Activated naive CD8-positive, alpha-beta T cell treated with anti-CD3 and anti-CD28 coated beads, Interleukin-2, amount 50 U/mL, for 24 hours (primary cell): ENCODE measurements around the gene CAMTA2.

Source experiments
- ATAC-seq: fragments of 150-1000 bp; cut with Tn5 transposase; one replicate; pipeline ENCODE4 v1.10.0; 2021
- DNase-seq: peaks from one replicate; pipeline ENCODE4 v3.0.0; 2021
- H3K27ac Mint-ChIP-seq: one replicate; pipeline ENCODE4 v1.8.0; 2021; ENCODE audit warnings: mild to moderate bottlenecking, mixed read lengths
- H3K27me3 Mint-ChIP-seq: one replicate; pipeline ENCODE4 v1.8.0; 2021; ENCODE audit warnings: mixed read lengths
- H3K36me3 Mint-ChIP-seq: one replicate; pipeline ENCODE4 v1.8.0; 2021; ENCODE audit warnings: low read depth, mixed read lengths
- H3K4me1 Mint-ChIP-seq: one replicate; pipeline ENCODE4 v1.8.0; 2021; ENCODE audit warnings: mixed read lengths
- H3K4me3 Mint-ChIP-seq: one replicate; pipeline ENCODE4 v1.8.0; 2021; ENCODE audit warnings: mild to moderate bottlenecking, moderate library complexity, mixed read lengths
- H3K9me3 Mint-ChIP-seq: one replicate; pipeline ENCODE4 v1.8.0; 2021; ENCODE audit warnings: mixed read lengths

The CAMTA2 gene

DNA sequence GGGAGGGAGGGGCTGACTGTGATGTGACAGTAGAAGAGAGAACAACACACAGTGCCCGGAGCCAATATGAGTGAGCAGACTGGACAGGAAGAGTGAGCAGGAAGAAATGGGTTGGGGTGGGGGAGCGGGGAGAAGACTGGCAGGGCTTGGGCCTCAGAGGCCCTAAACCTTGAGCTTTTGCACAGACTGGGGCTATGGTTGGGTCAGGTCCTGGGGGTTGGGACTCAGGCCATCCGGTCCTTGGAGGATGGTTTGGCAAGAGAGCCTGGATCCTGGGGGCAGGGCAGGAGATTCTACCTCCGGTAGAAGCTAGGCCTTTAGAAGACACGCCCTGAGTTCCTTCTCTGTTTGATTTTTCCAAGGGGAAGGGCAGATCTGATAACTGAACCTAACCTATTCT, 1.1 kb downstream of the CAMTA2 start:
- no peak for ATAC-seq
- peaks cover 16% of the 10 kb centered on the region for H3K36me3 Mint-ChIP-seq

DNA sequence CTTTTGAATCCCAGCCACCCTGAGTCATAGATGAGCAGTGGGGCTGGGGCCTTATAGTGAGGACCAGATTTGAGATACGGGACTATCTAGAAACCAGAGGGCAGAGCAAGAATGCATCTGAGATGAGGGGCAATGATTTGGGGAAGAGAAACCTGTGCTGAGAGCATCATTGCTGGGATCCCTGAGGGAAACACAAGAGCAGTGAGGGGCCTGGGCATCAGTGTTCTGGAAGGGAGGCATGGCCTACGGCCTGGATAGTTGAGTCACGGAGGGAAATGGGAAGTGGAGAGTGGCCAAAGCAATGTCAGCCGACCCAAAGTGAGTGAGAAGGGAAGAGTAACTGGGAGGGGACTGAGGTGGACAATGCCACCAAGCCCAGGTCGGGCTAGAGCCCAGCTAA, 5.2 kb downstream of the CAMTA2 start:
- no peak for DNase-seq
- H3K36me3 Mint-ChIP-seq = peaks cover 21% of the 10 kb centered on the region
- no peaks in the 10 kb centered on the region for H3K9me3 Mint-ChIP-seq
- peaks cover 24% of the 10 kb centered on the region for H3K4me1 Mint-ChIP-seq
- no peak overlapping the region for H3K4me3 Mint-ChIP-seq
- peak overlapping the region; percentile 58 for H3K27ac Mint-ChIP-seq
- no peak for ATAC-seq
- no peaks in the 10 kb centered on the region for H3K27me3 Mint-ChIP-seq

More for the DNA sequence above, 1.1 kb downstream of the CAMTA2 start:
- H3K27me3 Mint-ChIP-seq = no peaks in the 10 kb centered on the region
- H3K9me3 Mint-ChIP-seq = no peaks in the 10 kb centered on the region
- no peak for DNase-seq
- H3K4me1 Mint-ChIP-seq = peaks cover 36% of the 10 kb centered on the region
- H3K4me3 Mint-ChIP-seq = peak overlapping the region; percentile 90
- peak overlapping the region; percentile 88 for H3K27ac Mint-ChIP-seq

DNA sequence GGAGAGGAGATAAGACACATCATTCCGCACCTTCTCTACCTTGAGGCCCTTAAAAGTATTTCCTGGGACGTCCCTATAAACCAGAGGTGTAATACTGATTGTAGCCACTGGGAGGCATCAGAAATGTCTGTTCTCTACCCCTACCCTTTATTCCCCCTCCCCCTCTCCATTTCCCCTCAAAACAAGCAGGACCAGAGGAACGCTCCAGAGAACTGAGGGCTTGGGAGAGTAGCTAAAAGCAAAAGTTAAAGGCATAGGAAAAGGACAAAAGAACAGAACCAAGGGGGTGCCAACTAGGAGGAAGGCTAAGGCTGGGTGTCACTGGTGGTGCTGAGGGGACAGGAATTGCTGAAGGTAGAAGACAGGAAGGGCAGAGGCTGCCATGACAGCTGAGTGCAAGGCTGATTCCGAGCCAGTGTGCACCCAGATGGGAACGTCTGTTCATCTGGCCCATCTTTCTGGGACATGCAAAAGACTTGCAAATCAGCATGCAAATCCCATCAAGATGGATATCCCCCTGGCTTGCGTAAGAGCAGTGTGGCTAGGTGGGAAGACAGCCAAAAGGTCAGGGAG, 6.7 kb downstream of the CAMTA2 start:
- Mint-ChIP-seq H3K36me3 (peaks cover 23% of the 10 kb centered on the region), H3K27ac (peak overlapping the region; percentile 12), H3K4me1 (peaks cover 16% of the 10 kb centered on the region), H3K9me3 (no peaks in the 10 kb centered on the region), H3K4me3 (no peak overlapping the region), H3K27me3 (no peaks in the 10 kb centered on the region)
- peak; percentile 60 for ATAC-seq
- DNase-seq = peak; percentile 48

DNA sequence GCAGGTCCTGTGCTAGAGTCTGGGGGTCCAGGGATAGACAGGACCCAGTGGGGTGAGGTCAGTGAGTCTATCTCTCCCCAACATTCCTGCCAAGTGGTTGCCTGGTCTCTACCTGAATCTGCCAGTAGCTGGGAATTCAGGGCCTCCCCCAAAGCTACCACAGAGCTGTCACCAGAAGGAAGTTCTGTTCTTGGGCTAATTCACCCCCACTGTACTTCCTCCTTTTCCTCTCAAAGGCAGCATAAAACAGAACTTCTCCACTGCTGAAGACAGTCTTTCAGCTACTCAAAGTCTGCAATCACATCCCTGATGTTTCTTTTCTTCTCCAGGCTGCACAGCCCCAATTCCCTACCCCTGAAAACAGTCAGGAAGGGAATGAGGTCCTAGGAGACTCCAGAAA, 8.7 kb downstream of the CAMTA2 start:
- no peak overlapping the region for H3K4me3 Mint-ChIP-seq
- no peaks in the 10 kb centered on the region for H3K9me3 Mint-ChIP-seq
- H3K27me3 Mint-ChIP-seq = no peaks in the 10 kb centered on the region
- no peak for DNase-seq
- peak overlapping the region; percentile 22 for H3K27ac Mint-ChIP-seq
- no peak for ATAC-seq
- H3K36me3 Mint-ChIP-seq = peaks cover 33% of the 10 kb centered on the region
- H3K4me1 Mint-ChIP-seq = peaks cover 19% of the 10 kb centered on the region

DNA sequence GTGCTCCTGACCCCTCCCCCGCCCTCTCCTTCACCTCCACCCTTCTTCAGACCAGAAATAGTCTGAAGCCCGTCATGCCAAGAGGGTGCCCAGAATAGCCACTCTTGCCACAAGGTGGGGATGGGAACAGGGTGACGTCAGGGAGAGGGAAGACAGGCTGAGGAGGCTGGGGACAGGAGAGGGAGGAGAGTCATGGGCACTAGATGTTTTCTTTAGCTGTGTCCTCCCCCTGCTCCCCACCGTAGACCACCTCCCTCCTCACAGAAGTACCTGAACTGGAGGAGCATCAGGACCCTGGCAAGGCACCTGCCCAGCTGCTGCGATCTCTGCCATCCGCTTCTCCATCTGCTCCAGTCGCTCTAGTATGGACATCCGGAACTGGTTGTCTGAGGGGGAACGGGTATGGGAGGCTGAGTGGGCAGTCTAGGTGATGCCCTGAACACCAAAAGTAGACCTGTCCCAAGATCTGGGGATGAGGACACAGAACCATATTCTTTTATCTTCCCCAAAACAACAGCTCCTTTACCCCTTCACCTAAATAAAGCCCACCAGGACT, 13.3 kb downstream of the CAMTA2 start:
- H3K9me3 Mint-ChIP-seq = no peaks in the 10 kb centered on the region
- H3K36me3 Mint-ChIP-seq = peaks cover 51% of the 10 kb centered on the region
- peaks cover 27% of the 10 kb centered on the region for H3K4me1 Mint-ChIP-seq
- no peak for ATAC-seq
- DNase-seq = no peak
- H3K27ac Mint-ChIP-seq = peak overlapping the region; percentile 62
- H3K4me3 Mint-ChIP-seq = no peak overlapping the region
- peaks cover 3% of the 10 kb centered on the region for H3K27me3 Mint-ChIP-seq

DNA sequence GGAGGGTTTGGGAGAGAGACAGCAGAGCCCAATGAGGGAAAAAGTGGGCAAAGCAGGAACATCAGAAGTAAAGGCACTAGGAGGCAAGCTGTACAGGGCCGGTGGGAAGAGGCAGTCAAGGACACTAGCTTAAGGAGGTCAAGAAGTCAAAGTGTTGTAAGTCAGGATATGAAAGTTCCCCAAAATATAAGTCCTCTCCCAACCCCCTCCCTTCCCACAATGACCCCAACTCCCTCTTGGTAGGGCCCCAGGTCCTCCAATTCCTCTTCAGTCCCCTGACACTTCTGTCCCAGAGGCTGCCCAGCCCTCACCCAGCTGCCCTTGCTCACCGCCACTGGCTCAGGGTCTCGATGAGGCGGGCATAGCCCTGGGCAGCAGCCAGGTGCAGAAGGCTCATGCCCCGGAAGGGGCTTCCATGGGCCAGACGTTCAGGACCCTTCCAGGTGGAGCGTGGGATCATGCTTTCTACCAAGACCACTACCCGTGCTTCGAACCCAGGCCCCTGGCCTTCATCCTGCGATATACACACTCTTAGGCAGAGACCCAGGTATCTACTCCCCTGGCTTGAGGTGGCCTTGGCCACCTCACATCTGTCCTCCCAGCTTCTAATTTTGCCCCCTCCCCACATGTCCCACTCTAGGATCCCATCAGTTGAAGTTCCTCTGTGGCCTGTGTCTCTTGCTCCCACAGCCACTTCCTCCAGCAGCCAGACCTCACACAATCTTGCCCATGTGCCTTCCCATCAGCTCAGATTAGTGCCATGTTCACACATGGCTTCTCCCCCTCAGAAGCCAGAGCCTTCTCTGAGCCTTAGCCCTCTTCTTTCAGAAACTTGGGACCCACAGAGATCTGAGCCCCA, 14.0 kb downstream of the CAMTA2 start:
- peaks cover 4% of the 10 kb centered on the region for H3K27me3 Mint-ChIP-seq
- no peaks in the 10 kb centered on the region for H3K9me3 Mint-ChIP-seq
- H3K4me3 Mint-ChIP-seq = no peak overlapping the region
- ATAC-seq = no peak
- peaks cover 51% of the 10 kb centered on the region for H3K36me3 Mint-ChIP-seq
- peaks cover 34% of the 10 kb centered on the region for H3K4me1 Mint-ChIP-seq
- no peak for DNase-seq
- H3K27ac Mint-ChIP-seq = peak overlapping the region; percentile 62

DNA sequence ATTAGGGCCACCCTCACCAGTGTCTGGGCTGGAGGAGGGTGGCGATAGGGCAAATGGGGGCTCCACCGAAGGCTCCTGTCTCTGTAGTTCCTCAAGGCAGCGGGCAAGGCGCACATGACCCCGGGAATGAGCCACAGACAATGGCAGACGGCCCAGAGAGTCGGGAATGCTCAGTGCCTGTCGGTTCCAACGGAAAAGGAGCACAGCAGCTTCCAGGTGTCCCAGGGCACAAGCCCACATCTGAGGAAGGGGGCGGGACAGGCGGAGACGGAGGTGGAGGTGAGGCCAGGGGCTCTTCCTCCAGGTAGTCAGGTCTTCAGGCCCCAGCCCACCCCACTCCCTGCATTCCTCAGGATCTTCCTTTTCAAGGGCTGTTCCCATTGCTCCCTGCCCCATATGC, 14.7 kb downstream of the CAMTA2 start:
- Mint-ChIP-seq H3K27ac (peak overlapping the region; percentile 53), H3K36me3 (peaks cover 50% of the 10 kb centered on the region), H3K9me3 (no peaks in the 10 kb centered on the region), H3K4me3 (no peak overlapping the region), H3K27me3 (peaks cover 4% of the 10 kb centered on the region), H3K4me1 (peaks cover 34% of the 10 kb centered on the region)
- DNase-seq = no peak
- ATAC-seq = no peak

DNA sequence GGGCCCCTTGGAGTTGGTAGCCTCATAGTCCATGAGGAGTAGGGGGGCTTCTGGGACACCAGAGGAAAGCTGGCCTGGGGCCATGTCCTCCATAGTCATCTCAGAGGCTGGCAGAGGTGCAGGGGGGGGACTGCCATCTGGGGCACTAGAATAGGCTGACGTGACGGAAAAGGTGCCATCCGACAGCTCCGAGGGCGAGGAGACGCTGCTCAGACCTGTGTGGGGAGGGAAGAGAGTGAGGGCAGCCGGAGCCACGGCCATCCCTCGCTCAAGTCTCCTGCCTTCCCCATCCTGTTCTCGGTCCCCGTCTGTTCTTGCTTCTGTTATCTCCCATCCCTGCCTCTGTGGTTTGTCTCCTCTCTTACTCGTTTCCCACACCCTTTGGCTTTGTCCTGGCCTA, 15.2 kb downstream of the CAMTA2 start:
- ATAC-seq = no peak
- Mint-ChIP-seq H3K36me3 (peaks cover 48% of the 10 kb centered on the region), H3K9me3 (no peaks in the 10 kb centered on the region), H3K27me3 (peaks cover 4% of the 10 kb centered on the region), H3K4me3 (no peak overlapping the region), H3K27ac (peak overlapping the region; percentile 53), H3K4me1 (peaks cover 34% of the 10 kb centered on the region)
- DNase-seq = no peak

DNA sequence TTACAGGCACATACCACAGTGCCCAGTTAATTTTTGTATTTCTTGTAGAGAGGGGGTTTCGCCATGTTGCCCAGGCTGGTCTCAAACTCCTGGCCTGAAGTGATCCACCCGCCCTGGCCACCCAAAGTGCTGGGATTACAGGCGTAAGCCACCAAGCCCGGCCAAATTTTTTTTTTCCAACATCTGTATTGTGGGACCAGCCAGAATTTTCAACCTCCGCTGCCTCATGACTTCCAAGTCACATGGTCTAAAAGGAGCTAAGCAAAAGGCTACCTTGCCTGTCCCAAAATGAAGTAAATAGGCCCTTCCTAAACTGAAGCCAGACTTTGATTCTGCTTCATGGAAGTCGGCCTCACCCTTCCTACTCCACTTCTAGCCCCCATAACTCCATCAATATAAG, 15.6 kb downstream of the CAMTA2 start:
- Mint-ChIP-seq H3K4me3 (no peak overlapping the region), H3K27ac (peak overlapping the region; percentile 35)
- no peak for DNase-seq

DNA sequence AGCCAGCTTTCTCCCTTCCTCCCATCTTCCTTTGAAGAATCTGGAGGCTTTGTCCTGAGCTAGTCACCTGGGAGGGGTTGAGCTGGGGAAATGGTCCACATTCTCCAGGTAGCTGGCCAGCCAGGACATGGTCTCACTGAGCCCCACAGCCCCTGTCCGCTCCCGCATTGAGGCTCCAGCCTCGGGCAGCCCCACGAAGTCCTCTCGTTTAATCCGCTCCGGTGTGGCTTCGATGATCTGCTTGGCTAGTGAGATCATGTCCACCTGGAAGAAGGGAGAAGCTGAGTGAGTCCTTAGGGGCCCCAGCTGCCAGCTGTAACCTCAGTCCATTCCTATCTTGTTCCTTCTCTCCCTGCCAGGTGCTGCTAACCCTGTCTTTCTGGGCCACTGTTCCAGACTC, 17.2 kb downstream of the CAMTA2 start:
- no peak overlapping the region for H3K4me3 Mint-ChIP-seq
- H3K27me3 Mint-ChIP-seq = peaks cover 4% of the 10 kb centered on the region
- no peak overlapping the region for H3K27ac Mint-ChIP-seq
- ATAC-seq (no peak), DNase-seq (no peak)
- H3K9me3 Mint-ChIP-seq = no peaks in the 10 kb centered on the region
- peaks cover 50% of the 10 kb centered on the region for H3K36me3 Mint-ChIP-seq
- peaks cover 41% of the 10 kb centered on the region for H3K4me1 Mint-ChIP-seq

More for the DNA sequence above, 15.6 kb downstream of the CAMTA2 start:
- no peaks in the 10 kb centered on the region for H3K9me3 Mint-ChIP-seq
- ATAC-seq = no peak
- H3K27me3 Mint-ChIP-seq = peaks cover 4% of the 10 kb centered on the region
- H3K4me1 Mint-ChIP-seq = peaks cover 34% of the 10 kb centered on the region
- H3K36me3 Mint-ChIP-seq = peaks cover 47% of the 10 kb centered on the region

DNA sequence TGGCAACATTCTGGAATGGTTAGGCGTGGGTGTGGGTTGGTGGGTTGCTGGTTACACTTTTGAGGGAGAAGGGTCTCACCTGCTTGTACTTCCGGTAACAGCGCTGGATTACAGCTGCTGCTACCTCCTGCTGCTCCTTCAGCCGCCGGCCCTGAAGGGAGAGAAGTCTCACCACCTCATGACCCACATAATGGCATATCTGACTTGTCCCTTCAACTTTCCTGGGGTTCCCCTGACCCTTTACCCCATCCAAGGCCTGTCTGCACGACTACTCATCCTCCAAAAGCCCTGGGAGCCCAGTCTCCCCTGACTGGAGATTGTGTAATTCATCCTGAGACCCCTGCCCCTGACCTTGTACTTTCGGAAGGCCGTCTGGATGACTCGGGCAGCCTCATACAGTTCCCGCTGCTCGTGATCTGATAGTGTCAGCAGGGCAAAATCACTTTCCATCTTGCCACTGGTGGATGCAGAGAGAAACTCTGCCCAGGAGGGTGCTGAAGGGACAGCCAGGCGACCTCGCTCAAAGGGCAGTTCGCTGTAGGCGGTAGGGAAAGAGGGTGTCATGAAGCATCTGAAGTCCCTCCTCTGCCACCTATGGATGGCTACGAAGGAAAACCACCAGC, 17.8 kb downstream of the CAMTA2 start:
- Mint-ChIP-seq H3K9me3 (no peaks in the 10 kb centered on the region), H3K4me1 (peaks cover 44% of the 10 kb centered on the region)

DNA sequence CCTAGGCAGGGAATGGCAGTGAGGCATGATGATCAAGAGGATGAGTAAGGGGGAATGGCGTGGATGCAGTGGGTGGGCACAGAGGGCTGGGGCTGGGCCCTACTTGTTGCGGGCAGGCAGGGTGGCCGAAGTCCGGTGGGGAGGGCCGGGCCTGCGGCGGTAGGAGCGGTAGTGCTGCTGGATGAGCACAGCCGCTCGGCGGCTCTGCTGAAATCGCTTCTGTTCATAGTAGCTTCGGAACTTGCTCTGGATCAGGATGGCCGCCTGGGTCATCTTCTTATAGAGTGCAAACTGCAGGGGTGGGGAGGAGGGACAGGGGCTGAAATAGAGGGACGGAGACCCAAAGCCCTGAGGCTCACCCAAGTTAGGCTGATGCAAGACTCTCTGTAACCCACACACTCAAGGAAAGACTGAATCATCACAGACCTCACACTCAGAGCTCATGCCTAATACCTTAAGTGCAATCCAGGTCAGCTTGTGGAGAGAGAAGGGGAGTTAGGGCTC, 18.4 kb downstream of the CAMTA2 start:
- ATAC-seq = peak; percentile 48
- peak; percentile 64 for DNase-seq
- H3K4me3 Mint-ChIP-seq = no peak overlapping the region
- H3K4me1 Mint-ChIP-seq = peaks cover 44% of the 10 kb centered on the region
- peaks cover 43% of the 10 kb centered on the region for H3K36me3 Mint-ChIP-seq
- H3K27ac Mint-ChIP-seq = no peak overlapping the region
- peaks cover 4% of the 10 kb centered on the region for H3K27me3 Mint-ChIP-seq
- no peaks in the 10 kb centered on the region for H3K9me3 Mint-ChIP-seq

More for the DNA sequence above, 17.8 kb downstream of the CAMTA2 start:
- DNase-seq (peak; percentile 62), ATAC-seq (peak; percentile 31)
- Mint-ChIP-seq H3K27me3 (peaks cover 4% of the 10 kb centered on the region), H3K4me3 (no peak overlapping the region), H3K27ac (no peak overlapping the region), H3K36me3 (peaks cover 47% of the 10 kb centered on the region)

DNA sequence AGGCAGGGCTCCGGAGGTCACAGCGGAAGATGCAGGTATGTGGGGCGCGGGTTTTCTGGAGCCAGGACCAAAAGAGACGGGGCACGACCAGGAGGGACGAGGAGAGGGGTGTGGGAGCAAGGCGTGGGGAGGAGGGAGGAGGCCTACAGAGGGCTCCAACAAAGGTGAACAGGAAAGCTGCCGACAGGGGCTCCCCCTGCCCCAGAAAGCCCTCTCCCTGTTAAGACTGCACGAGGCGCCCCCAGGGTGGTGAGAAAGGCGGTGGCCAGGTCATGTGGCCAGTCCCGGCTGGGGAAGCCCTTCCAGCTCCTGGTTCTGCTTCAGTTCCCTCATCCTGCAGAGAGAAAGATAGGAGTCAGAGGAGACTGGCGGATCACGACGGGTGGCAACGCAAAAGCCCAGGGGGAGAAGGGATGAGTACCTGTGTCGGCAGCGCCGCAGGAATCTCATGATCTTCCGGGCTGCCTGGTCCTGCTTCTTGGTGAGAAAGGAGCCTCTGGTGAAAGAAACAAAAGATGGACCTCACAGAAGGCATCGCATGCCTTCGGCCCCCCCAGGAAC, 18.9 kb downstream of the CAMTA2 start:
- Mint-ChIP-seq H3K4me3 (no peak overlapping the region), H3K9me3 (no peaks in the 10 kb centered on the region), H3K27me3 (peaks cover 4% of the 10 kb centered on the region), H3K27ac (no peak overlapping the region), H3K36me3 (peaks cover 39% of the 10 kb centered on the region), H3K4me1 (peaks cover 42% of the 10 kb centered on the region)
- DNase-seq = peak; percentile 58
- ATAC-seq = no peak
